Peyer's patch (tissue), 4 donors: ENCODE data around the gene MXRA7.

Experiments
- POLR2A ChIP-seq, 2 donors: fragments of 450-650 bp; IDR thresholded peaks; one replicate each; pipeline ENCODE4 v1.5.1; 2017; ENCODE audit warnings: antibody characterized with exemption in 2 of 2, mild to moderate bottlenecking in 2 of 2, moderate library complexity in 2 of 2
- TF ChIP-seq, protein P1 (sequence below), 6 experiments: fragments of 450-650 bp in 4 of 6; fragments of 200-600 bp in 2 of 6; sonication (generic) in 1 of 6; IDR thresholded peaks; one replicate each; pipeline ENCODE4 v1.5.1; 2017 to 2019; ENCODE audit warnings: antibody characterized with exemption in 6 of 6, mild to moderate bottlenecking in 3 of 6, moderate library complexity in 1 of 6

DNA sequence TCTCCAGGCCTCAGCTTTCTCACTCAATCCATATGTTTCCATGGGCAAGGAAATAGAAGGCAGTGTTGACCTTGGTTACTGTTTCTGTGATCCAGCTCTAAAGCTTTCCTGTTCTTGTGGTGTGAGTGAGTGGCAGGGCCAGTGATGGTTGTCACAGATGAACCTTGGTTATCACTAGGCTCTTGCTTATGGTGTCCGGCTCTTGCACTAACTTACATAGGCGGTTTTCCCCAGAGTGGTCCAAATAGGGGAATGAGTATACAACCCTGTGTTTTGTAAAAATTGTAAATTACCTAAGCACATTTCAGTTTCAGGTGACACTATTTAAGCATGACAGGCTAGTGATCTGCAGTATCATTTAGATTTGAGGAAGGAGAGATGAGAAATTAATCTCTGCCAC lies 34.0 kb upstream of the MXRA7 start:
- TF ChIP-seq, protein P1, sequence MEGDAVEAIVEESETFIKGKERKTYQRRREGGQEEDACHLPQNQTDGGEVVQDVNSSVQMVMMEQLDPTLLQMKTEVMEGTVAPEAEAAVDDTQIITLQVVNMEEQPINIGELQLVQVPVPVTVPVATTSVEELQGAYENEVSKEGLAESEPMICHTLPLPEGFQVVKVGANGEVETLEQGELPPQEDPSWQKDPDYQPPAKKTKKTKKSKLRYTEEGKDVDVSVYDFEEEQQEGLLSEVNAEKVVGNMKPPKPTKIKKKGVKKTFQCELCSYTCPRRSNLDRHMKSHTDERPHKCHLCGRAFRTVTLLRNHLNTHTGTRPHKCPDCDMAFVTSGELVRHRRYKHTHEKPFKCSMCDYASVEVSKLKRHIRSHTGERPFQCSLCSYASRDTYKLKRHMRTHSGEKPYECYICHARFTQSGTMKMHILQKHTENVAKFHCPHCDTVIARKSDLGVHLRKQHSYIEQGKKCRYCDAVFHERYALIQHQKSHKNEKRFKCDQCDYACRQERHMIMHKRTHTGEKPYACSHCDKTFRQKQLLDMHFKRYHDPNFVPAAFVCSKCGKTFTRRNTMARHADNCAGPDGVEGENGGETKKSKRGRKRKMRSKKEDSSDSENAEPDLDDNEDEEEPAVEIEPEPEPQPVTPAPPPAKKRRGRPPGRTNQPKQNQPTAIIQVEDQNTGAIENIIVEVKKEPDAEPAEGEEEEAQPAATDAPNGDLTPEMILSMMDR (IDR thresholded peaks at IDR 0.05) = no peak
- TF ChIP-seq POLR2A (IDR thresholded peaks at IDR 0.05) = no peak
